Activated CD4-positive, CD25-positive, alpha-beta regulatory T cell treated with anti-CD3 and anti-CD28 coated beads, Interleukin-2, amount 50 U/mL, for 72 hours (primary cell): Measurements from ENCODE around the gene ATF7IP.

Experiments
- DNase-seq: peaks from one replicate; pipeline ENCODE4 v3.0.0; 2021

The ATF7IP gene

GRCh38 chr12:14422516-14423230 lies 57.2 kb downstream of the ATF7IP start:
- DNase-seq = no peak

- DNase-seq = no peak
Measured at GRCh38 chr12:14424545-14424944, 59.1 kb downstream of the ATF7IP start.

GRCh38 chr12:14426792-14427191 lies 61.3 kb downstream of the ATF7IP start:
- DNase-seq = no peak

GRCh38 chr12:14427929-14428328 lies 62.4 kb downstream of the ATF7IP start:
- no peak for DNase-seq

- DNase-seq = no peak
Measured at GRCh38 chr12:14430394-14430986, 65.0 kb downstream of the ATF7IP start.

GRCh38 chr12:14431975-14432374 lies 66.5 kb downstream of the ATF7IP start:
- DNase-seq = no peak

- no peak for DNase-seq
Measured at GRCh38 chr12:14435627-14436026, 70.1 kb downstream of the ATF7IP start.

GRCh38 chr12:14442221-14442881 lies 76.9 kb downstream of the ATF7IP start:
- no peak for DNase-seq

- no peak for DNase-seq
Measured at GRCh38 chr12:14443531-14443930, 78.0 kb downstream of the ATF7IP start.

GRCh38 chr12:14450479-14450878 lies 85.0 kb downstream of the ATF7IP start:
- no peak for DNase-seq

GRCh38 chr12:14452336-14452735 lies 86.9 kb downstream of the ATF7IP start:
- no peak for DNase-seq

- no peak for DNase-seq
Measured at GRCh38 chr12:14452865-14453264, 87.4 kb downstream of the ATF7IP start.

- no peak for DNase-seq
Measured at GRCh38 chr12:14454098-14454907, 88.8 kb downstream of the ATF7IP start.

GRCh38 chr12:14460212-14460841 lies 94.8 kb downstream of the ATF7IP start:
- no peak for DNase-seq

GRCh38 chr12:14471497-14471896 lies 106.0 kb downstream of the ATF7IP start:
- DNase-seq = no peak

- no peak for DNase-seq
Measured at GRCh38 chr12:14473707-14474287, 108.3 kb downstream of the ATF7IP start.

GRCh38 chr12:14479004-14479403 lies 113.5 kb downstream of the ATF7IP start:
- DNase-seq = no peak

- DNase-seq = no peak
Measured at GRCh38 chr12:14481201-14481600, 115.7 kb downstream of the ATF7IP start.

GRCh38 chr12:14482361-14482760 lies 116.9 kb downstream of the ATF7IP start:
- no peak for DNase-seq

GRCh38 chr12:14482886-14483285 lies 117.4 kb downstream of the ATF7IP start:
- DNase-seq = no peak

GRCh38 chr12:14495326-14495725 lies 129.8 kb downstream of the ATF7IP start:
- no peak for DNase-seq
